Esophagus muscularis mucosa (tissue), 4 donors: Measurements from ENCODE around the gene FAHD2A.

Source experiments
- CTCF ChIP-seq, 3 experiments: fragments of 200-600 bp in 2 of 3; fragments of 450-650 bp in 1 of 3; sonication (generic) in 2 of 3; IDR thresholded peaks; one replicate each; pipeline ENCODE4 v1.5.1; 2017 to 2019; ENCODE audit warnings: antibody characterized with exemption in 3 of 3, mild to moderate bottlenecking in 2 of 3, moderate library complexity in 1 of 3
- EP300 ChIP-seq: sonication (generic); formaldehyde crosslinking; IDR thresholded peaks from one replicate; pipeline ENCODE4 v1.6.1; 2017; ENCODE audit warnings: antibody characterized with exemption
- POLR2A ChIP-seq: fragments of 450-650 bp; IDR thresholded peaks from one replicate; pipeline ENCODE4 v1.6.1; 2017; ENCODE audit warnings: antibody characterized with exemption, moderate library complexity, mild to moderate bottlenecking, low read depth
- POLR2AphosphoS5 ChIP-seq, 2 donors: sonication (generic); formaldehyde crosslinking; IDR thresholded peaks; one replicate each; pipeline ENCODE4 v1.6.1; 2017; ENCODE audit warnings: antibody characterized with exemption in 2 of 2

- TF ChIP-seq CTCF (IDR thresholded peaks at IDR 0.05), result no peak
- no peak for TF ChIP-seq POLR2A
- no peak for TF ChIP-seq POLR2AphosphoS5 (IDR thresholded peaks at IDR 0.05)
- TF ChIP-seq EP300, result no peak
Measured at GRCh38 chr2:95384854-95385569, 17.5 kb upstream of the FAHD2A start.
